GF-D8 (cell line): ENCODE measurements around the gene FNIP2.
"Not testable (repeated sequence)": the region's sequence is repeated elsewhere in the genome, so short reads cannot be mapped to it uniquely, and the experiment has no call there.

Source experiments
- DNase-seq: peaks from one replicate; lab custom pipeline; 2025; lab: John Stamatoyannopoulos, UW

Gene FNIP2

GRCh38 chr4:158768555-158769174 is at the start of gene FNIP2:
Gene FNIP2 (plus strand): TSS chr4:158769026. CDS start chr4:158769213, 187 bp downstream.
- DNase-seq: peak; percentile 28

- no peak for DNase-seq
Observed at GRCh38 chr4:158721680-158722079, 47.1 kb upstream of the FNIP2 start.

GRCh38 chr4:158722291-158722916 is 46.4 kb upstream of the FNIP2 start:
- DNase-seq: no peak

GRCh38 chr4:158722917-158723793 is 45.7 kb upstream of the FNIP2 start, which contains the start of gene PPID:
Gene PPID (minus strand): TSS chr4:158723396. CDS start chr4:158723288, 108 bp downstream.
- peak; percentile 63 for DNase-seq

- no peak for DNase-seq
Observed at GRCh38 chr4:158724637-158725036, 44.2 kb upstream of the FNIP2 start.

GRCh38 chr4:158726633-158727032 is 42.2 kb upstream of the FNIP2 start:
- no peak for DNase-seq

GRCh38 chr4:158728236-158728635 is 40.6 kb upstream of the FNIP2 start:
- DNase-seq: no peak

- DNase-seq: peak; percentile 18
Observed at GRCh38 chr4:158729716-158730559, 38.9 kb upstream of the FNIP2 start.

- DNase-seq: no peak
Observed at GRCh38 chr4:158738866-158739265, 30.0 kb upstream of the FNIP2 start.

GRCh38 chr4:158739600-158739999 is 29.2 kb upstream of the FNIP2 start:
- no peak for DNase-seq

- no peak for DNase-seq
Observed at GRCh38 chr4:158741326-158742021, 27.4 kb upstream of the FNIP2 start.

GRCh38 chr4:158746537-158746936 is 22.3 kb upstream of the FNIP2 start:
- not testable (repeated sequence) for DNase-seq

GRCh38 chr4:158750379-158750778 is 18.4 kb upstream of the FNIP2 start:
- no peak for DNase-seq

- no peak for DNase-seq
Observed at GRCh38 chr4:158754385-158755180, 14.2 kb upstream of the FNIP2 start.

- DNase-seq: not testable (repeated sequence)
Observed at GRCh38 chr4:158755819-158756218, 13.0 kb upstream of the FNIP2 start.

GRCh38 chr4:158756588-158756987 is 12.2 kb upstream of the FNIP2 start:
- no peak for DNase-seq

- no peak for DNase-seq
Observed at GRCh38 chr4:158758142-158758541, 10.7 kb upstream of the FNIP2 start.

- no peak for DNase-seq
Observed at GRCh38 chr4:158758703-158759102, 10.1 kb upstream of the FNIP2 start.

GRCh38 chr4:158759539-158759938 is 9.3 kb upstream of the FNIP2 start:
- not testable (repeated sequence) for DNase-seq

GRCh38 chr4:158760866-158761265 is 8.0 kb upstream of the FNIP2 start:
- no peak for DNase-seq
